NB4 (cell line): ENCODE results near the gene OPN1LW.
"Not testable (repeated sequence)": the region's sequence is repeated elsewhere in the genome, so short reads cannot be mapped to it uniquely, and the experiment has no call there.

Experiments used
- DNase-seq: peaks from one replicate; pipeline ENCODE4 v3.0.0; 2010; ENCODE audit warnings: low read depth
- H3K4me3 ChIP-seq: one replicate; pipeline ENCODE4 v1.5.1; 2011; ENCODE audit warnings: mild to moderate bottlenecking, low read depth, low read length, moderate library complexity
- MYC ChIP-seq: IDR thresholded peaks from 2 replicates; pipeline ENCODE4 v1.6.1; 2011; ENCODE audit warnings: low read depth, low read length
- POLR2A ChIP-seq: IDR thresholded peaks from 2 replicates; pipeline ENCODE4 v1.6.1; 2011; ENCODE audit warnings: mild to moderate bottlenecking; ENCODE audit not compliant: insufficient read length; ENCODE audit errors: extremely low read depth
- TF ChIP-seq, protein P1 (sequence below): IDR thresholded peaks from 2 replicates; pipeline ENCODE4 v1.6.1; 2011; ENCODE audit warnings: low read depth, low read length
- TF ChIP-seq, protein P2 (sequence below): IDR thresholded peaks from one replicate; pipeline ENCODE4 v1.5.1; 2012; ENCODE audit warnings: low read depth, low read length

Gene OPN1LW

DNA sequence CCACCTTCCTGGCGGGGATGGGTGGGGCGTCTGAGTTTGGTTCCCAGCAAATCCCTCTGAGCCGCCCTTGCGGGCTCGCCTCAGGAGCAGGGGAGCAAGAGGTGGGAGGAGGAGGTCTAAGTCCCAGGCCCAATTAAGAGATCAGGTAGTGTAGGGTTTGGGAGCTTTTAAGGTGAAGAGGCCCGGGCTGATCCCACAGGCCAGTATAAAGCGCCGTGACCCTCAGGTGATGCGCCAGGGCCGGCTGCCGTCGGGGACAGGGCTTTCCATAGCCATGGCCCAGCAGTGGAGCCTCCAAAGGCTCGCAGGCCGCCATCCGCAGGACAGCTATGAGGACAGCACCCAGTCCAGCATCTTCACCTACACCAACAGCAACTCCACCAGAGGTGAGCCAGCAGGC lies at the start of gene OPN1LW:
OPN1LW (plus strand) TSS at position 234 of the 400 bp plus-strand sequence; CDS start at position 275, 41 bp downstream.
- DNase-seq, result not testable (repeated sequence)

DNA sequence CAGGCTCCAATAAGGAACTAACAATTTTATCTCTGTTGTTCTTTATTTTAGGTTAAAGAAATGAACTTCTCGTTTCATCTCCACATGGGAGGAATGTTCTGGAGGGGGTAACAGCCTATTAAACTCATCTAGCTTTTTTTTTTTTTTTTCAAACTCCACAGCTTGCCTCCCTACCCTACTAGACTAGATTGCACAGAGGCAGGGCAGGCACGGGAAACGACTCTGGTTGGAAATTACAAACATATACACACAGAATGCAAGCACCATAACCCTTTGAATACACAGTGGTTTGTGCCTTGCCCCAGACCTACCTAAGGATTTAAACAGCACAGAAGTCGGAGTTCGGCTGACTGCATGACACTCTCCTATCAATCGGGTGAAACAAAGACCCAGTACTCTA lies 49.2 kb upstream of the OPN1LW start:
- DNase-seq, result no peak
- H3K4me3 ChIP-seq, result no peak overlapping the region
- TF ChIP-seq, protein P1, sequence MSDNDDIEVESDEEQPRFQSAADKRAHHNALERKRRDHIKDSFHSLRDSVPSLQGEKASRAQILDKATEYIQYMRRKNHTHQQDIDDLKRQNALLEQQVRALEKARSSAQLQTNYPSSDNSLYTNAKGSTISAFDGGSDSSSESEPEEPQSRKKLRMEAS, result no peak
- TF ChIP-seq POLR2A (no peak), MYC (no peak)
- TF ChIP-seq, protein P2, sequence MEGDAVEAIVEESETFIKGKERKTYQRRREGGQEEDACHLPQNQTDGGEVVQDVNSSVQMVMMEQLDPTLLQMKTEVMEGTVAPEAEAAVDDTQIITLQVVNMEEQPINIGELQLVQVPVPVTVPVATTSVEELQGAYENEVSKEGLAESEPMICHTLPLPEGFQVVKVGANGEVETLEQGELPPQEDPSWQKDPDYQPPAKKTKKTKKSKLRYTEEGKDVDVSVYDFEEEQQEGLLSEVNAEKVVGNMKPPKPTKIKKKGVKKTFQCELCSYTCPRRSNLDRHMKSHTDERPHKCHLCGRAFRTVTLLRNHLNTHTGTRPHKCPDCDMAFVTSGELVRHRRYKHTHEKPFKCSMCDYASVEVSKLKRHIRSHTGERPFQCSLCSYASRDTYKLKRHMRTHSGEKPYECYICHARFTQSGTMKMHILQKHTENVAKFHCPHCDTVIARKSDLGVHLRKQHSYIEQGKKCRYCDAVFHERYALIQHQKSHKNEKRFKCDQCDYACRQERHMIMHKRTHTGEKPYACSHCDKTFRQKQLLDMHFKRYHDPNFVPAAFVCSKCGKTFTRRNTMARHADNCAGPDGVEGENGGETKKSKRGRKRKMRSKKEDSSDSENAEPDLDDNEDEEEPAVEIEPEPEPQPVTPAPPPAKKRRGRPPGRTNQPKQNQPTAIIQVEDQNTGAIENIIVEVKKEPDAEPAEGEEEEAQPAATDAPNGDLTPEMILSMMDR, result no peak

More for the DNA sequence above, at the start of gene OPN1LW:
- H3K4me3 ChIP-seq, result not testable (repeated sequence)

DNA sequence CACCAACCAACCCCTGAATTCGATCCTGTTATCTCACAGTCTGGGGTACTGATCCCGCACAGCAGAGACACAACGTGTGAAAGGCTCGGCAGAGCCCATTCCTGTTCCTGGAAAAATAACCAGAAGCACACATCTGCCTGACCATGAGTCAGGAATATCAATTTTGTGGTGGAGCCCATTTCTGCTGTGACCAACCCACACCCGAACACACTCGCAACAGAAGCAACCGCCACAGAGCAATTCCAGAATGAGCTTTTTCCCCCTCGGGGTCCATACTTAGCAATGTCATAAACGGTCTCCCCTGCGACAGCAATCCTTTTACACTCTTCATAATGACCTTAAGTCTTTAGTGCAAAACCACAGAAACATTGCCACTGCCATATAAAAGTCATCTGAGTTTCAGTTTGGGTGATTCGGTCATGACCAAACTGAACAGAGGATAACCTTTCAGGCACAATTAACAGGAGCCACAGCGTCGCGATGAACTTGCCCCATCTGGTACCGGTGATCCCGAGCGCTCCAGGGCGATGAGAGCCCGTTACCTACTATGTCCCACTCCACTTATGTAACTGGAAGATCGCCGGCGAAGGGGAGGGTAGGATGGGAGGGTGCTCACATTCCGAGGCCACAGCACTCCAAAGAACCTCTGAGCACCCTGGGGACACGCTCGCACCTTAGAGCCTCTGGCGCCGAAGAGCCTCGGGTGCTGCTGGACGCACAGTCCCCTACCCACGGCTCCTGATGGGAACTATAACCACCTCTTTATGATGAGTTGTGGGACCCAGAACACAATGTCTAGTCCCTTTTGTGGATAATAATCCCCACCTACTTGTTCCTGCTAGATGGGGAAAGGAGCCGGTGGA lies 47.7 kb upstream of the OPN1LW start:
- DNase-seq, result peak; percentile 31
- TF ChIP-seq, protein P1, result no peak
- TF ChIP-seq, protein P2, result no peak
- TF ChIP-seq MYC, result no peak
- no peak for TF ChIP-seq POLR2A
- peak overlapping the region; percentile 83 for H3K4me3 ChIP-seq

DNA sequence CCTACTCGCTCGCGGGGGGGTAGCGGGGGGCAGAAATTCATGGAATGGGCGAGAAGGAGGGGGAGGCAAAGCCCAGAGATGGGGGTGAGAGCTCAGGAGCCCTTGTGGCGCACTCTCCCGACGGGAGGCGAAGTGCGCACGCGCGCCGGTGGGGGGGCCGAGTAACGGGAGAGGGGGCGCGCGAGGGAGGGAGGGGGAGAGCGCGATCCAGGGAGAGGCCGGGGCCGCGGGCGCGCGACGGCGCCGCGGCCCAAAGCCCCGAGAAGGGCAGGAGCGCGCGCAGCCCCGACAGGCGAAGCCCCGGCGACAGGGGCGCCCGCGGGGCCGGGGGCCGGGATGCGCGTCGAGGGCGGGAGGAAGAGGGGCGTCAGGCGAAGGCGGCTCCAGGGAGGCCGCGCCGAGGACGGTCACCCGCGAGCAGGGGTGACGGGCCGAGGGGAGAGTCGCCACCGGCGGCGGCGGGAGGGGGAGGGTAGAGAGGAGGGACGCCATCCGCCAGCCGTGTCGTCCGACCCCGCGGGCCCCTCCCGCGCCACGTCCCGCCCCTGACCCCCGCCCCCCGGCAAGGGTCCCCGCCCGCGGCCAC lies 46.9 kb upstream of the OPN1LW start:
- TF ChIP-seq MYC (no peak), POLR2A (no peak)
- TF ChIP-seq, protein P2, result no peak
- TF ChIP-seq, protein P1, result no peak
- peak; percentile 80 for DNase-seq
- peak overlapping the region; percentile 83 for H3K4me3 ChIP-seq

DNA sequence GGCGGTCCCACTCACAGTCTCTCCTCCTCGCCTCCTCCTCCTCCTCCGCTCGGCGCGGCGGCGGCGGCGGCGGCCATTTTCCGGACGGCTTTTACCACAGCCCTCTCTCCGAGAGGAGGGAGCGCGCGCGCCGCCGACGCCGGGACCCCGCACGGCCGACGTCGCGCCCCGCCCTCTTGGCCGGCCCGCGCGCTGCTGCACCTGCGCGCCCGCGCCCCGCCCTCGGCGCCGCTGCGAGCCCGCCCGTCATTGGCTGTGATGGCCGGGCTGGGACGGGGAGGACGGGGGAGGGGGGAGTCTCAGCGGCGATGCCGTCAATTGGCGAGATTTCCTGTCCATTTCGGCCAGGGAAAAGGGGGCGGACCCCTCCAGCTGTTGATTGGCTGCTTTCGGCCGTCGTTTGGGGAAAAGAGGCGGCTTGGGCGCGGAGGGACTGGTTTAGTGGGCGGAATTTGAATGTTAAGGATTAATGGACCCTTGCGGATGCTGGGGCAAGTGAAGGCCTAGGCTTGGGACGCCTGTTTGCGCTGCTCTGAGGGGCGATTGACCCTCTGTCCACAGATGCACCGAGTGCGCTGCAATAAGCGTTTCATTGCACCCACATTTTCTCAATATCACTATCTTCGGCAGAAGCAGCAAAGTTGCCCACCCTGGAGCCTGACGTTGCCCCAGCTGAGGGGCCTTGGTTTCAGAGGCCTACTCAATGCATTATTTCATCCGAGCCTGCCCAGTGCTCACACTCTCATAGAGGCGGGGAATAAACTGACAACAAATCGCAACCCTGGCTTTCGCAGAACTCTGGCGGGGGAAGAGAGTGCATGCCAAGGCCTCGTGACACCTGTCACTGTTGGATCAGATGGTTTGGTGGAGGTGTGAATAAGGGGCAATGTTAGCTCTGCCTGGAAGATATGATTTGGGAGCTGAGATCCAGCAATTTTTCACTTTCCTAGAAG lies 46.2 kb upstream of the OPN1LW start, which contains the start of gene MECP2:
MECP2 (minus strand) TSS at position 129 of the 953 bp plus-strand sequence.
- peak within 1 kb of the TSS; percentile 83 for H3K4me3 ChIP-seq
- TF ChIP-seq POLR2A, result peak; percentile 42
- no peak for TF ChIP-seq MYC
- peak; percentile 95 for DNase-seq

DNA sequence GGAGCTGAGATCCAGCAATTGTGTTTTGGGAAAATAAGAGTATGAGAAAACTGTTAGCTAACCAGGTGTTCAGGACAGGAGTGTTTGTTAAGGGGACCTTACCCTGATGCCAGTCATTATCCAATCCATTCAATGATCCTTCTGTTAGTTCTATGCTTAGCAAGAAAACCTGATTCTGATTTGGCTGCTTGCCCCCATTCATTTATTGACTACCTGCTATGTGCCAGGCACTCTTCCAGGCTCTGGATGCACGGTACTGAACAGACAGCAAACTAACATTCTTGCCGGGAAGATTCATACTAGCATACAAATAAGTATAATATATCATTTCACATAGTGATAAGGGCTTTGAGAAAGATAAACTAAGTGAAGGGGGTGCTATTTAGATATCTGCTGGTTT lies 45.5 kb upstream of the OPN1LW start:
- H3K4me3 ChIP-seq, result no peak overlapping the region
- no peak for DNase-seq

More for the DNA sequence above, 45.5 kb upstream of the OPN1LW start:
- TF ChIP-seq, protein P2, result no peak
- TF ChIP-seq, protein P1, result no peak
- no peak for TF ChIP-seq MYC
